PC-9 (cell line): ENCODE data around the gene MTNR1A.

Experiments used
- EZH2 ChIP-seq: fragments of 200-600 bp; sonication (generic); IDR thresholded peaks from 2 replicates; pipeline ENCODE4 v1.8.0; 2017; ENCODE audit warnings: antibody characterized with exemption, low read depth
- TF ChIP-seq, protein P1 (sequence below): fragments of 200-600 bp; sonication (generic); conservative IDR thresholded peaks from 2 replicates; pipeline ENCODE4 v1.6.1; 2017; ENCODE audit warnings: mixed run types, antibody characterized with exemption, mild to moderate bottlenecking, moderate library complexity

- TF ChIP-seq, protein P1, sequence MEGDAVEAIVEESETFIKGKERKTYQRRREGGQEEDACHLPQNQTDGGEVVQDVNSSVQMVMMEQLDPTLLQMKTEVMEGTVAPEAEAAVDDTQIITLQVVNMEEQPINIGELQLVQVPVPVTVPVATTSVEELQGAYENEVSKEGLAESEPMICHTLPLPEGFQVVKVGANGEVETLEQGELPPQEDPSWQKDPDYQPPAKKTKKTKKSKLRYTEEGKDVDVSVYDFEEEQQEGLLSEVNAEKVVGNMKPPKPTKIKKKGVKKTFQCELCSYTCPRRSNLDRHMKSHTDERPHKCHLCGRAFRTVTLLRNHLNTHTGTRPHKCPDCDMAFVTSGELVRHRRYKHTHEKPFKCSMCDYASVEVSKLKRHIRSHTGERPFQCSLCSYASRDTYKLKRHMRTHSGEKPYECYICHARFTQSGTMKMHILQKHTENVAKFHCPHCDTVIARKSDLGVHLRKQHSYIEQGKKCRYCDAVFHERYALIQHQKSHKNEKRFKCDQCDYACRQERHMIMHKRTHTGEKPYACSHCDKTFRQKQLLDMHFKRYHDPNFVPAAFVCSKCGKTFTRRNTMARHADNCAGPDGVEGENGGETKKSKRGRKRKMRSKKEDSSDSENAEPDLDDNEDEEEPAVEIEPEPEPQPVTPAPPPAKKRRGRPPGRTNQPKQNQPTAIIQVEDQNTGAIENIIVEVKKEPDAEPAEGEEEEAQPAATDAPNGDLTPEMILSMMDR = no peak
- TF ChIP-seq EZH2 = no peak
Observed at GRCh38 chr4:186580669-186581068, 25.3 kb upstream of the MTNR1A start.
